Measurements from ENCODE around the gene CLEC18C.
"Not testable (repeated sequence)": the region's sequence is repeated elsewhere in the genome, so short reads cannot be mapped to it uniquely, and the experiment has no call there.

CLEC18C gene

DNA sequence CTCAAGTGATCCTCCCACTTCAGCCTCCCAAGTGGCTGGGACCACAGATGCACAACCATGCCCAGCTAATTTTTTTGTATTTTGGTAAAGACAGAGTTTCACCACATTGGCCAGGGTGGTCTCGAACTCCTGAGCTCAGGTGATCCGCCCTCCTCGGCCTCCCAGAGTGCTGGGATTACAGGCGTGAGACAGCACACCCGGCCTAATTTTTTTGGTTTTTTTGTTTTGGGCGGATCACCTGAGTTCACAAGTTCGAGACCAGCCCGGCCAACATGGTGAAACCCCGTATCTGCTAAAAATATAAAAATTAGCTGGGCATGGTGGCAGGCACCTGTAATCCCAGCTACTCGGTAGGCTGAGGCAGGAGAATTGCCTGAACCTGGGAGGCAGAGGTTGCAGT, 18.9 kb upstream of the CLEC18C start:
- not testable (repeated sequence) for H3K36me3 Mint-ChIP-seq; H3K4me3 Mint-ChIP-seq; ATAC-seq; H3K9me3 Mint-ChIP-seq; H3K4me1 Mint-ChIP-seq; H3K27ac Mint-ChIP-seq; DNase-seq (ENCODE audit: low spot score in 2 of 2)

DNA sequence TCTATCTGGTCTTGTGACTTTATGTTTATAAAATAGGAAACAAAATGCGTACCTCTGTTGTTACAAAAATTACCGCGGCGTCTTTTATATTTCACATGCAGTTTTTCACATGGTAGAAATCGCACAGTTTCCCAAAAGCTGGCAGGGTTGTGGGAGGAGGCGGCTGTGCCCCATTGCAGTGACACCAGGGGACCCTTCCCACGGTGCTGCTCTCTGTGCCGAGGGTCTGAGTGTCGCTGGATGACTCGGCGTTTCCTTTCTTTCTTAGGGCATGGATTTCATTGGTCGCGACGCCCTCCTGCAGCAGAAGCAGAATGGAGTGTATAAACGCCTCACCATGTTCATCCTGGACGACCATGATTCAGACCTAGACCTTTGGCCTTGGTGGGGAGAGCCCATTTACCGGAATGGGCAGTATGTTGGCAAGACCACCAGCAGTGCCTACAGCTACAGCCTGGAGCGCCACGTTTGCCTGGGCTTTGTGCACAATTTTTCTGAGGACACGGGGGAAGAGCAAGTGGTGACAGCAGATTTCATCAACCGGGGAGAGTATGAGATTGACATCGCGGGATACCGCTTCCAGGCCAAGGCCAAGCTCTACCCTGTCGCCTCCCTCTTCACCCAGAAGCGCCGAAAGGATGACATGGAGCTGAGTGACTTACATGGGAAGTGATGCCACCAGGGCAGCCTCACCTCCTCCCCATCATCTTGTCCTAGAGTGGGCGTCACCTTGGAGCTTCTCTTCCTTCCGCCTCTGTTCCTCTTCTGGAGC, 17.2 kb upstream of the CLEC18C start:
- Mint-ChIP-seq H3K36me3 (peaks cover 5% of the 10 kb centered on the region), H3K4me3 (no peak overlapping the region), H3K4me1 (peaks cover 4% of the 10 kb centered on the region), H3K9me3 (no peaks in the 10 kb centered on the region), H3K27ac (peak overlapping the region; percentile 18)
- no peak for DNase-seq (ENCODE audit: low spot score in 2 of 2)
- ATAC-seq, result no peak

GRCh38 chr16:70157105-70157476, 16.5 kb upstream of the CLEC18C start:
- Mint-ChIP-seq H3K36me3 (peaks cover 9% of the 10 kb centered on the region), H3K27ac (peak overlapping the region; percentile 50), H3K9me3 (no peaks in the 10 kb centered on the region), H3K4me3 (no peak overlapping the region), H3K4me1 (no peaks in the 10 kb centered on the region)
- no peak for DNase-seq (ENCODE audit: low spot score in 2 of 2)
- ATAC-seq, result no peak

GRCh38 chr16:70157477-70158260, 15.9 kb upstream of the CLEC18C start:
- ATAC-seq, result no peak
- peak overlapping the region; percentile 50 for H3K27ac Mint-ChIP-seq
- no peaks in the 10 kb centered on the region for H3K9me3 Mint-ChIP-seq

GRCh38 chr16:70158261-70158939, 15.2 kb upstream of the CLEC18C start:
- Mint-ChIP-seq H3K4me1 (no peaks in the 10 kb centered on the region), H3K4me3 (no peak overlapping the region), H3K9me3 (no peaks in the 10 kb centered on the region), H3K36me3 (peaks cover 18% of the 10 kb centered on the region), H3K27ac (no peak overlapping the region)
- DNase-seq (ENCODE audit: low spot score in 2 of 2) (no peak), ATAC-seq (no peak)

More at GRCh38 chr16:70157477-70158260, 15.9 kb upstream of the CLEC18C start:
- no peak for DNase-seq (ENCODE audit: low spot score in 2 of 2)
- Mint-ChIP-seq H3K36me3 (peaks cover 15% of the 10 kb centered on the region), H3K4me1 (no peaks in the 10 kb centered on the region), H3K4me3 (no peak overlapping the region)

DNA sequence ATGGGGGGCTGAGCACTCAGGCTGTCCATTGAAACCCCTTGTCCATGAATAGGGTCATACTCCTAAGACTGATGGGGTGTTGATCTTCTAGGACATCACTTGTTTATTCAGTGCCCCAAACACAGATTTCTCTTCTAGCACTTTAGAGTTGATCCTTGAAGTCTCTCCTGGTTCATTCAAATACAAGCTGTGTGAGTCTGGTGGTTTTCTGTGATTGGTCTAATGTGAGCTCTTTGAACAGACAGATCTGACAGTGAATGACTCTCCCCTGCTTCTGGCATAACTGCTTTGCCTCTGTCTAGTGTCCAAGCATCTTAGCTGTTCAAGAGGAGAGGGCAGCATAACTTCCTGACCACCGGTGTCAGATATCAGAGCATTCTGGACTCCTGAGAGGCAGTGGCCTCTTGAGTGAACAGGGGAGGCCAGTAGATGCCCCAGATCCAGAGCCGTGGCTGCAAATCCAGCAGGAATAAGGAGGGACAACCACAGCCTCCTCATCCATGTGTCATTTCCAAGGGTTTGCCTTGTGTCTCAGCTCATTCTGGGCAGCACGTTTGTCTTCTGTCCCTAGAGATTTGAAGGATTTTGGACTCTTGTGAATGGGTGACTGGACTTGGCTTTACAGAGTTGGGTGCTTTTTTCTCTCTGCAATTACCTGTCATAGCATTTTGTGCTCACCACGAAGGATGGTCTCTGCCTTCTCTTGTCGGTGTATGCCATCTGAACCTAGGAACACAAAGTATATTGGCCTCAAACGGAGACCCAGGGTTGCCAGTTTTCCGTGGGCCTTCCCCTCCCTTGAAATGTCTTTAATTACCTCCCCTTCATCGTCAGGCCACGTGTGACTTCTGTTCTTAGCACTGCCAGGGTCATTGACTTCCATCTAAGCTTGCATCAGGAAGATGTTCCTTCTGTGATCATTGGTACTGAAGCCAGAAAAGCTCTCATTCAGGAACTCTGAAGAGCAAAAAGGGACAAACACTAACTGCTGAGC, 13.9 kb upstream of the CLEC18C start:
- peak in 1 of 2 donors; percentile 50 for DNase-seq (ENCODE audit: low spot score in 2 of 2)
- H3K4me3 Mint-ChIP-seq, result no peak overlapping the region
- H3K9me3 Mint-ChIP-seq, result no peaks in the 10 kb centered on the region

DNA sequence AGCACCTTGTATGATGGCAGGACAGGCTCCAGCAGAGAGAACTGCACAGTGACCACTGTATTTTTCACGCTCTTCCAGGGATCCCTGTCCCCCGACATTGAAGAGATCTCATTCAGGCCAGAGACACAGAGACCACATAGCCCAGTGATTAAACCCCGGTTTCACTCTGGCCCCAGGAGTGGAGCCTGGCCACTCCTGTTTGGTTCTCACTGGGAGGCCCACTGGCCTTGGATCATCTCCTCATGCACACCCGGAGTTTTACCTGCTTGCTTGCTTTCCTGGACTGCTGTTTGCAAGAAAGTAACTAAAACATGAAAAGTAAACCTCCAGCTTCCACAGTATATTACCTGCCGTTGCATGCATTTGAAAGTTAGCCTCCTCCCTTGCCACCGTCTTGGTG, 13.2 kb upstream of the CLEC18C start:
- ATAC-seq (no peak), DNase-seq (ENCODE audit: low spot score in 2 of 2) (peak in 1 of 2 donors; percentile 47)
- peaks cover 22% of the 10 kb centered on the region for H3K36me3 Mint-ChIP-seq
- H3K27ac Mint-ChIP-seq, result no peak overlapping the region
- H3K4me1 Mint-ChIP-seq, result peaks cover 4% of the 10 kb centered on the region
- no peak overlapping the region for H3K4me3 Mint-ChIP-seq
- H3K9me3 Mint-ChIP-seq, result no peaks in the 10 kb centered on the region

More for the DNA sequence above, 13.9 kb upstream of the CLEC18C start:
- ATAC-seq, result no peak
- Mint-ChIP-seq H3K27ac (no peak overlapping the region), H3K36me3 (peaks cover 22% of the 10 kb centered on the region), H3K4me1 (no peaks in the 10 kb centered on the region)

GRCh38 chr16:70160821-70161220, 12.8 kb upstream of the CLEC18C start:
- peaks cover 22% of the 10 kb centered on the region for H3K36me3 Mint-ChIP-seq
- H3K4me3 Mint-ChIP-seq, result no peak overlapping the region
- ATAC-seq (no peak), DNase-seq (ENCODE audit: low spot score in 2 of 2) (peak in 1 of 2 donors; percentile 48)
- H3K4me1 Mint-ChIP-seq, result peaks cover 4% of the 10 kb centered on the region
- H3K9me3 Mint-ChIP-seq, result no peaks in the 10 kb centered on the region
- H3K27ac Mint-ChIP-seq, result no peak overlapping the region

- Mint-ChIP-seq H3K27ac (no peak overlapping the region), H3K4me1 (peaks cover 4% of the 10 kb centered on the region), H3K9me3 (no peaks in the 10 kb centered on the region), H3K36me3 (peaks cover 22% of the 10 kb centered on the region), H3K4me3 (no peak overlapping the region)
- DNase-seq (ENCODE audit: low spot score in 2 of 2) (peak in 1 of 2 donors; percentile 51), ATAC-seq (no peak)
These were observed 12.2 kb upstream of the CLEC18C start for GRCh38 chr16:70161350-70161749.

DNA sequence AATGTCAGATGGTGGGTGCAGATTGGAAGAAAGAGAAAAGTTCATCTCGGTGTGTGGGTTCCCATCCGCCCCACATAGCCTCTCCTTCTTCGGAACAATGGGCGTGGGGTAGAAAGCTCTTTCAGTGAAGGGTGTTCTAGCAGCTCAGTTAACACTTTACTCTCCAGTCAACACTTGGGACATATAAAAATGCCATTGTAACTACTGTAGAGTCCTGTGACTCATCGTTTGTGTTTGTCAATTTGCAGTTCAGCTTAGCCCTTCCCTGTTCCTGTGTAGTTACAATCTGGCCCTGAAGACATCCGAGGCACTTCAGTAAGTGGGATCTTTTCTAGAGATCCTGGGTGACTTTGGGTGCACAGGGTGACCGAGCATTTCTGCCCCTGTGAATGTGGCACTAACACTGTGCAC, 11.5 kb upstream of the CLEC18C start:
- Mint-ChIP-seq H3K4me1 (peaks cover 4% of the 10 kb centered on the region), H3K36me3 (peaks cover 22% of the 10 kb centered on the region), H3K4me3 (no peak overlapping the region), H3K9me3 (no peaks in the 10 kb centered on the region), H3K27ac (peak overlapping the region; percentile 86)
- DNase-seq (ENCODE audit: low spot score in 2 of 2) (peak in 1 of 2 donors; percentile 48), ATAC-seq (no peak)

DNA sequence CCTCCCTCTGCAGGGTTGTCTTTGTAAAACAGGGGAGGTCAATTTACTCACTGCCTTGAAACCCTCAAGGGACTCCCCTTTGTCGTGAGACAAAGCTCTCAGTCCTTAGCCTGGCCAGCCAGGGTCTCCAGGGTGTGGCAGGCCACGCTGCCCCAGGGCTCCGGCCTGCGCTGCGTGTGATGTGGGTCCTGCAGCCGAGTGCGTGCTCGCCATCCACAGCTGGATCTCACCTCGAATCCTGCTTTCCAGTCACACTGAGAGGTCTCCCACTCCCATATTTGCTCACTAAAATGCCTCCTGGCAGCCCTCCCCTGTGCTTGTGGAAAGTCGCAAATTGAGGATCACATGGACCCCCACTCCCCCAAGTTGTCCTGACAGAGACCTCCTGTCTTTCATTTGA, 10.0 kb upstream of the CLEC18C start:
- Mint-ChIP-seq H3K4me1 (peaks cover 4% of the 10 kb centered on the region), H3K36me3 (peaks cover 22% of the 10 kb centered on the region), H3K9me3 (no peaks in the 10 kb centered on the region), H3K27ac (peak overlapping the region; percentile 86), H3K4me3 (no peak overlapping the region)
- ATAC-seq, result no peak
- peak in 1 of 2 donors; percentile 52 for DNase-seq (ENCODE audit: low spot score in 2 of 2)

GRCh38 chr16:70166688-70167087, 6.9 kb upstream of the CLEC18C start:
- peaks cover 14% of the 10 kb centered on the region for H3K36me3 Mint-ChIP-seq
- not testable (repeated sequence) for H3K4me3 Mint-ChIP-seq; H3K9me3 Mint-ChIP-seq; ATAC-seq; DNase-seq (ENCODE audit: low spot score in 2 of 2); H3K27ac Mint-ChIP-seq; H3K4me1 Mint-ChIP-seq

- DNase-seq (ENCODE audit: low spot score in 2 of 2); H3K27ac Mint-ChIP-seq; H3K4me3 Mint-ChIP-seq; H3K9me3 Mint-ChIP-seq; H3K4me1 Mint-ChIP-seq; H3K36me3 Mint-ChIP-seq; ATAC-seq: not testable (repeated sequence)
These were observed 329 bp downstream of the CLEC18C start for GRCh38 chr16:70173916-70174315.

DNA sequence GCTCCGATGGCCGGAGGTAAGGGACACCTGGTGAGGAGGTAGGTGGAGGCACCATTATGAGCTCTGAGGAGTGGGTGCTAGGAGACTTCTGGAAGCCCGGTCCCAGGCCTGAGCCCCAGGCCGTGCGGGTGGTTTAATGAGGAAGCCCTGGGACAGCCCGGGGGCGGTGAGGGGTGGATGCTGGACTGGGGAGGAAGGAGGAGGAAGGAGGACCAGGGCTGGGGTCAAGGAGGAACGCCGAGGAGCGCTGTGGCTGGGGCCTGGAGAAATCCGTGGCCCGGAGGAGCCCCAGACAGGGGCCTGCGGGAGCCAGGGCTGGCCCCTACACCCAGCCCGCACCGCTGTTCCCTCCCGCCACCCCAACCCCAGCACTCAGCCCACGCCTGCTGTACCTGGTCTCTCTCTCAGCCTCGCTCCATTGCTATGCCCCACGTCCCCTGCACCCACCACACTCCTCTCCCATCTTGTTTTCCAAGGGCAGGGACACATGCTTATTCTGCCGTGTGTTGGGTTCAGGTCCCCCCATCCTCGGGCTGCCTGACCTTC, 873 bp downstream of the CLEC18C start:
- H3K36me3 Mint-ChIP-seq; DNase-seq (ENCODE audit: low spot score in 2 of 2); H3K9me3 Mint-ChIP-seq; H3K4me3 Mint-ChIP-seq; H3K27ac Mint-ChIP-seq; H3K4me1 Mint-ChIP-seq: not testable (repeated sequence)
- peak; percentile 22 for ATAC-seq

Measured in stimulated activated effector memory CD8-positive, alpha-beta T cell treated with anti-CD3 and anti-CD28 coated beads, Interleukin-12 subunit alpha, Interleukin-12 subunit beta, amount 100 ng/mL, for 72 hours (primary cell).